Mesodermal cell (in vitro differentiated cells): Measurements from ENCODE around the gene GSDMA.

Experiments used
- H3K27ac ChIP-seq: 2 replicates; pipeline ENCODE4 v1.7.0; 2013; ENCODE audit warnings: mild to moderate bottlenecking, low read depth, low read length, moderate library complexity; ENCODE audit not compliant: severe bottlenecking
- H3K36me3 ChIP-seq: 2 replicates; pipeline ENCODE4 v1.7.1; 2013; ENCODE audit warnings: mild to moderate bottlenecking, low read length, moderate library complexity; ENCODE audit not compliant: control insufficient read depth, insufficient read depth
- H3K4me1 ChIP-seq: one replicate; pipeline ENCODE4 v1.7.1; 2013; ENCODE audit warnings: mild to moderate bottlenecking, low read length; ENCODE audit not compliant: insufficient read depth, control insufficient read depth, poor library complexity, severe bottlenecking
- H3K4me3 ChIP-seq: 2 replicates; pipeline ENCODE4 v1.7.0; 2013; ENCODE audit warnings: low read length, control low read depth, mild to moderate bottlenecking; ENCODE audit not compliant: insufficient read depth, poor library complexity, severe bottlenecking; ENCODE audit errors: extremely low read depth
- H3K9me3 ChIP-seq: 2 replicates; pipeline ENCODE4 v1.7.1; 2013; ENCODE audit warnings: mild to moderate bottlenecking, low read length, moderate library complexity; ENCODE audit not compliant: control insufficient read depth
- WGBS, 2 experiments: methylation state at CpG; one replicate each; pipeline ENCODE4 v1.1.5; 2013; ENCODE audit warnings: missing lambda C conversion rate in 2 of 2; ENCODE audit not compliant: insufficient coverage in 2 of 2; 5-methylcytosine and 5-hydroxymethylcytosine counted together

Gene GSDMA

GRCh38 chr17:40015998-40016985 is 53.5 kb downstream of the GSDMA start:
- Histone ChIP-seq H3K4me3 (no peak overlapping the region), H3K36me3 (peaks cover 14% of the 10 kb centered on the region), H3K4me1 (peaks cover 28% of the 10 kb centered on the region), H3K27ac (no peak overlapping the region), H3K9me3 (no peaks in the 10 kb centered on the region)
- WGBS, 2 experiments, result 86 to 92% methylated on average over 21 of the region's 26 CpGs

GRCh38 chr17:40017422-40018080 is 54.7 kb downstream of the GSDMA start:
- Histone ChIP-seq H3K27ac (no peak overlapping the region), H3K4me3 (no peak overlapping the region), H3K4me1 (peaks cover 37% of the 10 kb centered on the region), H3K36me3 (peaks cover 25% of the 10 kb centered on the region), H3K9me3 (no peaks in the 10 kb centered on the region)
- WGBS, 2 experiments, result 72 to 81% methylated on average over 13 of the region's 15 CpGs

GRCh38 chr17:40018211-40019121 is 55.7 kb downstream of the GSDMA start:
- H3K9me3 ChIP-seq, result no peaks in the 10 kb centered on the region
- H3K4me3 ChIP-seq, result no peak overlapping the region
- no peak overlapping the region for H3K27ac ChIP-seq
- peaks cover 37% of the 10 kb centered on the region for H3K4me1 ChIP-seq
- H3K36me3 ChIP-seq, result peaks cover 35% of the 10 kb centered on the region
- 31 to 42% methylated on average over 6 to 10 of the region's 15 CpGs for WGBS, 2 experiments

- peaks cover 35% of the 10 kb centered on the region for H3K4me1 ChIP-seq
- WGBS, 2 experiments, result 89 to 90% methylated on average over 15 to 23 of the region's 24 CpGs
- no peaks in the 10 kb centered on the region for H3K9me3 ChIP-seq
- peaks cover 40% of the 10 kb centered on the region for H3K36me3 ChIP-seq
- no peak overlapping the region for H3K4me3 ChIP-seq
- no peak overlapping the region for H3K27ac ChIP-seq
Measured at GRCh38 chr17:40019140-40019991, 56.6 kb downstream of the GSDMA start.

- Histone ChIP-seq H3K4me3 (no peak overlapping the region), H3K36me3 (peaks cover 48% of the 10 kb centered on the region), H3K4me1 (peaks cover 29% of the 10 kb centered on the region), H3K9me3 (no peaks in the 10 kb centered on the region), H3K27ac (no peak overlapping the region)
- WGBS, 2 experiments, result 97 to 98% methylated on average over 13 of the region's 13 CpGs
Measured at GRCh38 chr17:40020146-40020545, 57.3 kb downstream of the GSDMA start.

- 88 to 94% methylated on average over 6 to 7 of the region's 9 CpGs for WGBS, 2 experiments
- H3K27ac ChIP-seq, result no peak overlapping the region
- H3K4me1 ChIP-seq, result peaks cover 23% of the 10 kb centered on the region
- no peak overlapping the region for H3K4me3 ChIP-seq
- H3K36me3 ChIP-seq, result peaks cover 61% of the 10 kb centered on the region
- no peaks in the 10 kb centered on the region for H3K9me3 ChIP-seq
Measured at GRCh38 chr17:40021451-40021971, 58.7 kb downstream of the GSDMA start.

GRCh38 chr17:40022497-40022896 is 59.7 kb downstream of the GSDMA start:
- WGBS, 2 experiments, result 93 to 95% methylated on average over 9 of the region's 9 CpGs
- Histone ChIP-seq H3K4me3 (no peak overlapping the region), H3K36me3 (peaks cover 69% of the 10 kb centered on the region), H3K4me1 (peaks cover 23% of the 10 kb centered on the region), H3K27ac (no peak overlapping the region), H3K9me3 (no peaks in the 10 kb centered on the region)

GRCh38 chr17:40022961-40023541 is 60.2 kb downstream of the GSDMA start:
- Histone ChIP-seq H3K36me3 (peaks cover 74% of the 10 kb centered on the region), H3K4me3 (no peak overlapping the region), H3K9me3 (no peaks in the 10 kb centered on the region), H3K27ac (no peak overlapping the region), H3K4me1 (peaks cover 23% of the 10 kb centered on the region)
- 87 to 92% methylated on average over 13 to 16 of the region's 19 CpGs for WGBS, 2 experiments

GRCh38 chr17:40023590-40024292 is 60.9 kb downstream of the GSDMA start:
- no peak overlapping the region for H3K4me3 ChIP-seq
- H3K27ac ChIP-seq, result no peak overlapping the region
- H3K9me3 ChIP-seq, result no peaks in the 10 kb centered on the region
- whole genome bisulfite sequencing, 2 experiments, result 87 to 94% methylated on average over 4 to 8 of the region's 10 CpGs
- H3K36me3 ChIP-seq, result peaks cover 81% of the 10 kb centered on the region
- H3K4me1 ChIP-seq, result peaks cover 17% of the 10 kb centered on the region
